Tibial artery (tissue), 4 donors: Measurements from ENCODE around the gene KLHDC8B.

Experiments
- DNase-seq, 2 donors: peaks; one replicate each; pipeline ENCODE4 v3.0.0-alpha.2; 2019
- H3K27ac ChIP-seq, 2 donors: fragments of 200-600 bp; sonication (generic) in 1 of 2; 1 replicate in 1 of 2; 2 replicates in 1 of 2; pipeline ENCODE4 v1.5.1; 2018 to 2019; ENCODE audit warnings: mild to moderate bottlenecking in 1 of 2
- H3K27me3 ChIP-seq, 2 donors: fragments of 200-600 bp; sonication (generic) in 1 of 2; one replicate each; pipeline versions ENCODE4 v1.5.1 to v1.6.0; 2016 to 2019
- H3K36me3 ChIP-seq, 3 donors: fragments of 200-600 bp; sonication (generic) in 2 of 3; one replicate each; pipeline ENCODE4 v1.5.1; 2016 to 2019; ENCODE audit warnings: mild to moderate bottlenecking in 2 of 3
- H3K4me1 ChIP-seq, 4 donors: fragments of 200-600 bp; sonication (generic) in 2 of 4; 1 replicate in 3 of 4; 2 replicates in 1 of 4; pipeline ENCODE4 v1.5.1; 2016 to 2019
- H3K4me3 ChIP-seq, 2 donors: fragments of 200-600 bp; sonication (generic) in 1 of 2; 1 replicate in 1 of 2; 2 replicates in 1 of 2; pipeline ENCODE4 v1.5.1; 2018 to 2019; ENCODE audit warnings: mild to moderate bottlenecking in 2 of 2
- H3K9me3 ChIP-seq, 3 donors: fragments of 200-600 bp; sonication (generic) in 1 of 3; one replicate each; pipeline ENCODE4 v1.5.1; 2016 to 2019
- CTCF ChIP-seq, 2 experiments: fragments of 200-600 bp in 1 of 2; fragments of 450-650 bp in 1 of 2; IDR thresholded peaks; one replicate each; pipeline ENCODE4 v1.5.1; 2017 to 2019; ENCODE audit warnings: antibody characterized with exemption in 2 of 2, mild to moderate bottlenecking in 1 of 2, moderate library complexity in 1 of 2
- intact Hi-C: fragments of 100-400 bp; cut with DNase I; formaldehyde crosslinking; loops from one replicate; pipeline ENCODE4 v1.15.0; 2023; ENCODE audit warnings: low total_unique reads

Gene KLHDC8B

GRCh38 chr3:49171775-49172500 lies 540 bp downstream of the KLHDC8B start:
- Histone ChIP-seq H3K4me1 (peaks cover 0 to 44% (median 37%) of the 10 kb centered on the region in 4 donors), H3K9me3 (no peaks in the 10 kb centered on the region), H3K4me3 (peak overlapping the region; percentile 85 to 88), H3K27ac (peak overlapping the region; percentile 91 to 97), H3K27me3 (no peaks in the 10 kb centered on the region), H3K36me3 (peaks cover 8 to 30% (median 19%) of the 10 kb centered on the region in 3 donors)
- no peak for TF ChIP-seq CTCF (IDR thresholded peaks at IDR 0.05)
- DNase-seq: no peak
- intact Hi-C loops: loop anchor here (2.0 to 10.0 kb wide), 4 partner anchors 105 to 280 kb away; partner anchors contain the start of gene C3orf62

GRCh38 chr3:49172551-49173041 lies 1.2 kb downstream of the KLHDC8B start:
- intact Hi-C loops: loop anchor here (2.0 to 10.0 kb wide), 4 partner anchors 105 to 280 kb away; partner anchors contain the start of gene C3orf62
- H3K4me1 ChIP-seq: peaks cover 0 to 44% (median 37%) of the 10 kb centered on the region in 4 donors

GRCh38 chr3:49173116-49173791 lies 1.9 kb downstream of the KLHDC8B start:
- Histone ChIP-seq H3K4me3 (peak overlapping the region; percentile 85 to 88), H3K36me3 (peaks cover 8 to 41% (median 27%) of the 10 kb centered on the region in 3 donors), H3K27me3 (no peaks in the 10 kb centered on the region), H3K27ac (peak overlapping the region; percentile 91 to 97), H3K4me1 (peaks cover 0 to 44% (median 37%) of the 10 kb centered on the region in 4 donors), H3K9me3 (no peaks in the 10 kb centered on the region)
- no peak for TF ChIP-seq CTCF (IDR thresholded peaks at IDR 0.05)
- intact Hi-C loops: loop anchor here (2.0 to 10.0 kb wide), 4 partner anchors 104 to 279 kb away; partner anchors contain the start of gene C3orf62
- no peak for DNase-seq

More at GRCh38 chr3:49172551-49173041, 1.2 kb downstream of the KLHDC8B start:
- DNase-seq: no peak
- TF ChIP-seq CTCF (IDR thresholded peaks at IDR 0.05): no peak
- Histone ChIP-seq H3K36me3 (peaks cover 8 to 37% (median 24%) of the 10 kb centered on the region in 3 donors), H3K4me3 (peak overlapping the region; percentile 85 to 88), H3K9me3 (no peaks in the 10 kb centered on the region), H3K27ac (peak overlapping the region; percentile 91 to 97), H3K27me3 (no peaks in the 10 kb centered on the region)

- peak overlapping the region in 1 of 2 donors; percentile 88 for H3K4me3 ChIP-seq
These were observed 2.4 kb downstream of the KLHDC8B start for GRCh38 chr3:49173792-49174170.

More at GRCh38 chr3:49173792-49174170, 2.4 kb downstream of the KLHDC8B start:
- no peak for DNase-seq
- peaks cover 0 to 44% (median 37%) of the 10 kb centered on the region in 4 donors for H3K4me1 ChIP-seq
- no peak for TF ChIP-seq CTCF (IDR thresholded peaks at IDR 0.05)
- peak overlapping the region; percentile 91 to 97 for H3K27ac ChIP-seq
- intact Hi-C loops: loop anchor here (2.0 to 10.0 kb wide), 4 partner anchors 104 to 279 kb away; partner anchors contain the start of gene C3orf62
- no peaks in the 10 kb centered on the region for H3K9me3 ChIP-seq
- peaks cover 8 to 41% (median 27%) of the 10 kb centered on the region in 3 donors for H3K36me3 ChIP-seq
- H3K27me3 ChIP-seq: no peaks in the 10 kb centered on the region
